Suprapubic skin (tissue), 4 donors: ENCODE results near the gene ASS1.

Experiments
- CTCF ChIP-seq, 2 donors: fragments of 200-600 bp in 1 of 2; fragments of 450-650 bp in 1 of 2; sonication (generic) in 1 of 2; IDR thresholded peaks; one replicate each; pipeline ENCODE4 v1.5.1; 2016 to 2019; ENCODE audit warnings: antibody characterized with exemption in 2 of 2, mild to moderate bottlenecking in 1 of 2, moderate library complexity in 1 of 2
- EP300 ChIP-seq: sonication (generic); formaldehyde crosslinking; IDR thresholded peaks from one replicate; pipeline ENCODE4 v1.6.1; 2017; ENCODE audit warnings: antibody characterized with exemption
- POLR2AphosphoS5 ChIP-seq, 3 donors: sonication (generic); formaldehyde crosslinking; IDR thresholded peaks; one replicate each; pipeline ENCODE4 v1.6.1; 2017; ENCODE audit warnings: antibody characterized with exemption in 3 of 3

GRCh38 chr9:130463763-130464745, 19.3 kb downstream of the ASS1 start:
- TF ChIP-seq CTCF (IDR thresholded peaks at IDR 0.05) (no peak), EP300 (no peak), POLR2AphosphoS5 (IDR thresholded peaks at IDR 0.05) (no peak)
